ENCODE measurements around the gene BAHCC1. TPM values are rescaled to one million over a fixed set of nuclear protein-coding genes. Genes with fewer than 3 reads are reported as not detected.

Gene BAHCC1
- total and polyA plus RNA-seq, 2 donors (not counting 3 experiments of a cell fraction or from before 2014, with no cell fraction given) = 4.7 to 11.6 TPM

DNA sequence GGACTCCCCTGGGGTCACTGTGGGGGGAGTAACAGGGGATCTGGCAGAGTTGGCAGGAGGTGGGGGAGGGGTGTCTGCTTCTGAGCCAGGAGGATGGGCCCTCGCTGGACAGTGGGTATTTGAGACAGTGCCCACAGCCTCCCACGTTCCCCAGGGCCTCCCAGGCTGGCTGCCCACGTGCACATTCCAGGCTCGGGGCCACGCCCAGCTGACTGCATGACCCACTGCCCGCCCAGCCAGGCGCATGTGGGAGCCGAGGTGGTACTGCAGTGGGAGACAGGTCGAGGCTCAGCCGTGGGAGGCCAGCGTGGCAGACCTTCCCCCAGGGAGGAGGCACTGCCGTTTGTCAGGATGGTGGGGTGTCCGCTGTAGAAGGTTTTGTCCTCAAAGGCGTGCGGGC lies 38.8 kb downstream of the BAHCC1 start:
- no peak for FAIRE-seq
- H3K27me3 ChIP-seq (ENCODE audit: control insufficient read depth in 2 of 2, insufficient read depth in 2 of 2, low read length in 2 of 2) = no peaks in the 10 kb centered on the region
- ChIA-PET POLR2A (no interaction called here), CTCF (no interaction called here)
- TF ChIP-seq GATA2 (IDR thresholded peaks at IDR 0.05; ENCODE audit: insufficient read depth, insufficient read length, low read depth, low read length) (no peak), POLR2A (IDR thresholded peaks at IDR 0.05; ENCODE audit: low read depth, low read length) (no peak), EZH2 (IDR thresholded peaks at IDR 0.05; ENCODE audit: borderline replicate concordance, low read depth, low read length, severe bottlenecking) (no peak), POLR2AphosphoS5 (IDR thresholded peaks at IDR 0.05; ENCODE audit: insufficient read depth, low read depth, low read length) (no peak), FOS (IDR thresholded peaks at IDR 0.05; ENCODE audit: borderline replicate concordance, insufficient read depth, low read length) (no peak), JUN (IDR thresholded peaks at IDR 0.05; ENCODE audit: borderline replicate concordance, insufficient read depth, insufficient read length, low read depth) (no peak), MYC (IDR thresholded peaks at IDR 0.05; ENCODE audit: low read depth, low read length) (no peak)
- TF ChIP-seq, protein P1, sequence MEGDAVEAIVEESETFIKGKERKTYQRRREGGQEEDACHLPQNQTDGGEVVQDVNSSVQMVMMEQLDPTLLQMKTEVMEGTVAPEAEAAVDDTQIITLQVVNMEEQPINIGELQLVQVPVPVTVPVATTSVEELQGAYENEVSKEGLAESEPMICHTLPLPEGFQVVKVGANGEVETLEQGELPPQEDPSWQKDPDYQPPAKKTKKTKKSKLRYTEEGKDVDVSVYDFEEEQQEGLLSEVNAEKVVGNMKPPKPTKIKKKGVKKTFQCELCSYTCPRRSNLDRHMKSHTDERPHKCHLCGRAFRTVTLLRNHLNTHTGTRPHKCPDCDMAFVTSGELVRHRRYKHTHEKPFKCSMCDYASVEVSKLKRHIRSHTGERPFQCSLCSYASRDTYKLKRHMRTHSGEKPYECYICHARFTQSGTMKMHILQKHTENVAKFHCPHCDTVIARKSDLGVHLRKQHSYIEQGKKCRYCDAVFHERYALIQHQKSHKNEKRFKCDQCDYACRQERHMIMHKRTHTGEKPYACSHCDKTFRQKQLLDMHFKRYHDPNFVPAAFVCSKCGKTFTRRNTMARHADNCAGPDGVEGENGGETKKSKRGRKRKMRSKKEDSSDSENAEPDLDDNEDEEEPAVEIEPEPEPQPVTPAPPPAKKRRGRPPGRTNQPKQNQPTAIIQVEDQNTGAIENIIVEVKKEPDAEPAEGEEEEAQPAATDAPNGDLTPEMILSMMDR (IDR thresholded peaks at IDR 0.05; ENCODE audit: extremely low read depth in 1 of 2, insufficient read depth in 1 of 2, low read depth in 1 of 2, low read length in 2 of 2) = no peak
- TF ChIP-seq, protein P2, sequence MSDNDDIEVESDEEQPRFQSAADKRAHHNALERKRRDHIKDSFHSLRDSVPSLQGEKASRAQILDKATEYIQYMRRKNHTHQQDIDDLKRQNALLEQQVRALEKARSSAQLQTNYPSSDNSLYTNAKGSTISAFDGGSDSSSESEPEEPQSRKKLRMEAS (IDR thresholded peaks at IDR 0.05; ENCODE audit: insufficient read depth, insufficient read length) = no peak
- H3K4me1 ChIP-seq (ENCODE audit: control insufficient read depth, extremely low read depth, insufficient read depth, low read length) = peaks cover 5% of the 10 kb centered on the region
- H2AFZ ChIP-seq (ENCODE audit: low read depth, low read length) = no peak overlapping the region
- dilution Hi-C loops (cut with MboI; ENCODE audit: extremely low pct_ligation_motif_present, low sequenced_read_pairs) (no loop called here), intact Hi-C loops (cut with micrococcal nuclease) (no loop called here)
- H3K79me2 ChIP-seq (ENCODE audit: control insufficient read depth, insufficient read depth, low read length) = no peaks in the 10 kb centered on the region
- H3K9me1 ChIP-seq (replicated peaks; ENCODE audit: control insufficient read depth, extremely low read depth, insufficient read depth, low read length) = no peaks in the 10 kb centered on the region
- H3K9ac ChIP-seq (replicated peaks; ENCODE audit: extremely low read depth, insufficient read depth, low read length) = no peak overlapping the region
- no peak overlapping the region for H3K4me2 ChIP-seq (ENCODE audit: insufficient read depth, low read length)
- H4K20me1 ChIP-seq (replicated peaks; ENCODE audit: control insufficient read depth, extremely low read depth, insufficient read depth, low read length) = no peaks in the 10 kb centered on the region
- H3K27ac ChIP-seq (ENCODE audit: insufficient read depth, low read depth, low read length) = no peak overlapping the region
- no peaks in the 10 kb centered on the region for H3K9me3 ChIP-seq (replicated peaks; ENCODE audit: control insufficient read depth, insufficient read depth, low read length)
- no peaks in the 10 kb centered on the region for H3K36me3 ChIP-seq (ENCODE audit: control insufficient read depth in 2 of 2, extremely low read depth in 1 of 2, insufficient read depth in 2 of 2, low read length in 2 of 2)
- no peak overlapping the region for H3K4me3 ChIP-seq (replicated peaks in 1 of 3; ENCODE audit: insufficient read depth in 1 of 3, low read depth in 1 of 3, low read length in 3 of 3)
- no TSS peak for BruUV-seq (replicated peaks)
- DNase-seq (ENCODE audit: low read depth, low spot score) = no peak

All from endothelial cell of umbilical vein (primary cell).